Measurements from ENCODE around the gene ZC3H8.
"Not testable (repeated sequence)": the region's sequence is repeated elsewhere in the genome, so short reads cannot be mapped to it uniquely, and the experiment has no call there.

Gene ZC3H8

GRCh38 chr2:112254466-112255240 is at the start of gene ZC3H8:
ZC3H8 (minus strand) TSS chr2:112255042; CDS start chr2:112254981, 61 bp downstream.
- peak; percentile 42 to 95 (median 86) for DNase-seq

DNA sequence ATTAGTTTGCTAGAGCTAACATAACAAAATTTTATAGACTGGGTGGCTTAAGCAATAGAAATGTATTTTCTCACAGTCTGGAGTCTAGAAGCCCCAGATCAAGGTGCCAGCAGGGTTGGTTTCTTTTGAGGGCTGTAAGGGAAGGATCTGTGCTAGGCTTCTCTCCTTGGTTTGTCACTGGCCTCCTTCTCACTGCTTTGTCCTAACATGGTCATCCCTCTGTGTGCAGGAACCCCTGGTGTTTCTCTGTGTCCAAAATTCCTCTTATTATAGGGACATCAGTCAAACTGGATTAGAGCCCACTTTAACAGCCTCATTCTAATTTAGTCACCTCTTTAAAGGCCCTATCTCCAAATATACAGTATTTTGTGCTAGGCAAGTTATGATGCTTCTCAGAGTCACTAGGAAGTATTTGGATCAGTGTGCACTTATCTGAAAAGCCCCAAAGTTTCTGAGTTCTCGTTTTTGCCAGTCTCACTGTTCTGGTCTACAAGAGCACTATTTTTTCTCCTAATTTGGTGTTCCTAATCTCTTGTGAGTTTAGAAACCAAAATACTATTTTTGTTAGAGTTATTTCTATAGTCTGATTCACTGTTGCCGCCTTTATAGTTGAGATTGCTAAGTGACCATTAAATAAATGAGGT is 49.6 kb upstream of the ZC3H8 start:
- DNase-seq = no peak

DNA sequence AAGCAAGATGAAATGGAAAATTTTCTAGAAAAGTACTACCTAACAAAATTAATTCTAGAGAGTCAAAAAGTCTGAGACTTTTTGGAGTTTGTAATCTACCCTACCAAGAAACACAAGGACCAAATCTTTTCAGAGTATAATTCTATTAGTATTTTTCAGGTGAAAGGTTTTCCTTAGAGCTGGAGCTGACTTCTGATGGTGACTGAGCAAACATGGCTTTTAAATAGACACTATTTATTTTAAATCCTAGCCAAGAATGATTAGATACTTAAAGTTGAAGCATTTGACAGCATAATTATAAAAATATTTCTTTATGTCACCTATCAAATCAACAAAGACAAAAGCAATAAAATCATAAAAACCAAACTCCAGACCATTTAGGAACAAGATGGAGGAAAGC is 47.1 kb upstream of the ZC3H8 start:
- no peak for DNase-seq

DNA sequence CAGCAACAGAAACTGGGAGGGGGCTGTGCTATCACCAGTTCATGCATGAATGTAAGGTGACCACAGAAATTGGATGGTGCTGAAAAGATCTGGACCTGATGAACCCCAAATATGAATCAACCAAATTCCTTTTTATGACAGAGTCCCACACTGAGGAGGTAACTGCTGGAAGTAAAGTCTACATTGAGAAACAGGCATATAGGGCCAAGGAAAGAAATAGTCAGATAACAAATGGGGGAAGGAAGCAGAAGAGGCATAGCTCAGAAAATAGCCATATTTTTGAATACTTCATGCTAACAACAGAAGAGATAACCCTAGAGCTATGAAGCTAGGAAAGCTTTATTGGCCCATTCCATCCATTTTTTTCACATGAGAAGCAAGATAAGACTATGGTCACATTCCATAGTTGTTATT is 46.3 kb upstream of the ZC3H8 start:
- DNase-seq = no peak

- DNase-seq = no peak
These were observed 41.6 kb upstream of the ZC3H8 start for GRCh38 chr2:112296407-112296806.

DNA sequence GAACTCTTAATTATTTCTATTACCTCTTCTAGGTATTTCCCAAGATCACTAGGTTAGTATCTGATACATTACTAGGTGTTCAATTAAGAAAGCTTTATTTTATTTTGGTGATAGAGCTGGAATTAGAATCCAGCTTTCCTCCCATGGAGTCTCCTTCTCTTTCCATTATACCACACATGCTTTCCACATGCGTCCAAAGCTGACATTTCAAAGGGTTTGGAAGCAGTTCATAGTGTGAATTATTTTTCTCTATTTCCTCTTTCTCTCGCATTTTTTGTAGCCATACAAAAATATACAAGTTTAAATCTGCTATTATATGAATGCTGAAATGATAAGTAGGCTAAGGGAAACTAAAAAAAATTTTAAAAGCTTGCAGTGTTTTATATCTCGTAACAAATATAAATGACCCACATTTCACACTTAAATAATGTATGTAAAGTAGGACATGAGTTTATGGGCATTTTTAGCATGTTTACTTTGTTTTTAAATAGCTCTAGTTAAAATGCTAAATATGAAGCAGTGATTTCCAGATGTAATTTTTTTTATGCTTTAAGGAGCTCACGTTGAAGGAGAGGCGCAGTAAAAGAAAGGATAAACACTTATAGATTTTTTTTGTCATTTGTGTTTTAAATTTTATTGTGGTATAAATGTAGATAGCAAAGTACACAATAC is 40.7 kb upstream of the ZC3H8 start:
- peak in 1 of 14 donors; percentile 5 for DNase-seq

GRCh38 chr2:112293636-112294401 is 39.0 kb upstream of the ZC3H8 start:
- peak in 1 of 14 donors; percentile 7 for DNase-seq

DNA sequence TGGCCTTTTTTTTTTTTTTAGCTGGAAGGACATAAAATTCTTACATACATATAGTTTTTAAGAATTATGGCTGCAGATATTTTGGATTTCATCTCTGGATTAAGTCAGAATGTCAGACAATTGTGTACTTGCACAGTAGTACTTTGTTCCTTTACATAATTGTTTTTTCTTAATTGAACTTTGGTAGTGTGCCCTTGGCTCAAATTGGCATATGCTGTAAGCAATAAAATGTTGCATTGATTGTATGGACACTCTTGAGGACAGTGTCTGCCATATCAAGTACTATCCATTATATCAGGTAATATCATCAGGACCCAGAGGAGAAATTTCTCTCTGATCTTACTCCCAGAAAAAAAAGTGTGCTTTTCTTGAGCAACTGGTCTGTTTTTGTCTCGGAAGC is 35.8 kb upstream of the ZC3H8 start:
- DNase-seq = no peak

DNA sequence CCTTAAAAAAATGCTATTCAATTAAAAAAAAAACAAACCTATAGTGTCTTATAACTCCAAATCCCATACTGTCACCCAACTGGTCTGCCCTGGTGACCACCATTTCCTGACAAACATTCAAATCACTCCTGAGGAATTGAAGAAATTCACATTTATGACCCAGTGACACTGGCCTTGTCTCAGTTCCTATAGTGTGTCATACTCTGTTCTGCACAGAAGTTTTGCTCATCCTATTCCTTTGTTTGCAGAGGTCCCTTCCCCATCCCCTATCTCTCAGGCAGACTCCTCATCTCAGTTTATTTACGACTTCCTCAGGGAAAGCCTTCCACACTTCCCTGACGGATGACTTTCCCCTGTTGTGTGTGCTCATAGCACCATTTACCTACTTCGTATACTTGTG is 35.2 kb upstream of the ZC3H8 start:
- DNase-seq = no peak

DNA sequence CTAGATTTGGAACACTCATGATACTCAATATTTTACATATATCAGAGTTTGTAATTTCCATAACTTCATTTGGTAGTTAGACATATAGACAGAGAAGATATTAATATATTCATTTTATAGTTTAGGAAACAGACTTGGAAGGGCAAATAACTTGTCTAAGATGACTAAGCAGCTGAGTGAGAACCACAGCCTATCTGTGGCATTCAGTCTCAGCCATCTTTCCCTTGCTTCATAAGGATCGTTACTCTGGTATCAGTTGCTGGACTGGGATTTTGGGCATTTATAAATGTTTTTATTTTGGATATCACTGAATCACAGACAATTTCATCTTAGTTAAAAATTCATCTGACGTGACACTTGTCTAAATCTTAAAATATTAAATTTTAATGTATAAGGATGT is 28.7 kb upstream of the ZC3H8 start:
- not testable (repeated sequence) for DNase-seq

DNA sequence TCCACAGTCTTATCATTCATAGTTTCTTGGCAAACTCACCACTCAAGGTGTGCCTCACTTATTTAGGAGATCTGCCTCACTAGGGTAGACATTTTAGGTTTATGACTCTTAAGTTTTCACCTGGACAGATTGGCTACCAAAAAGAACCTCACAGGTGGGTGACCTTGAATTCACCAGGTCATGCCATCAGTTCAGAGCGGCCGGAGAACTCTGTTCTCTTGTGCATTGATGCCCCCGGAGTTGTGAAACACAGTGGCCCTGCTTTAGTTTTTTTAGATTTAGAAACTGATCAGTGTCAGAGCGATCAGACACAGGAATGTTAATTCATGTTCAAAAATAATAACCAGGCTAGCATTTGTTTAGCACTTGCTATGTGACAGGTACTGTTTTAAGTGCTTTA is 27.2 kb upstream of the ZC3H8 start:
- not testable (repeated sequence) for DNase-seq

GRCh38 chr2:112277596-112278220 is 22.9 kb upstream of the ZC3H8 start:
- DNase-seq = no peak

GRCh38 chr2:112276954-112277353 is 22.1 kb upstream of the ZC3H8 start:
- DNase-seq = no peak

GRCh38 chr2:112275887-112276773 is 21.3 kb upstream of the ZC3H8 start:
- peak; percentile 16 to 85 (median 78) for DNase-seq

- peak; percentile 86 to 99 (median 98) for DNase-seq
These were observed 20.6 kb upstream of the ZC3H8 start, which contains the start of gene ZC3H6 for GRCh38 chr2:112275311-112275886. ZC3H6 (plus strand) TSS chr2:112275597; CDS start chr2:112275995, 398 bp downstream.

- no peak for DNase-seq
These were observed 18.5 kb upstream of the ZC3H8 start for GRCh38 chr2:112273349-112273748.

DNA sequence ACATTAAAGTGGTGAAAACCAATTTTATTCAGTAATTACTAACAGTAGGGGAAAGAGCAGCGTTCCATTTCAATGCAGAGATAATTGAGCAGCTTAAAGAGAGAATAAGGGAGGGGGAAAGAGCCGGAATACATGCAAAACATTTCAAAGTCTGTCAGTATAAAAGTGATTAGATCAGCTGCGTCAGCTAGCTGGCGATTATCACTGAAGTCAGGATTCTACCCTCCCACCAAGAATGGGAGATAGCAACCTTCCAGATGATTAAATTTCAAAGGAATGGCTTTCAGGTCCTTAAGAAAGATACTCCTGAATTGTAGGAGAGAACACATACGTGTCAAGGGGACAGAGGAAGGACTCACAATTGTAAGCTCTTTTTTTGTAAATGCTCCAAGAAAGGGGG is 17.8 kb upstream of the ZC3H8 start:
- DNase-seq = no peak

GRCh38 chr2:112268547-112268946 is 13.7 kb upstream of the ZC3H8 start:
- DNase-seq = no peak

GRCh38 chr2:112262876-112263275 is 8.0 kb upstream of the ZC3H8 start:
- DNase-seq = no peak

DNA sequence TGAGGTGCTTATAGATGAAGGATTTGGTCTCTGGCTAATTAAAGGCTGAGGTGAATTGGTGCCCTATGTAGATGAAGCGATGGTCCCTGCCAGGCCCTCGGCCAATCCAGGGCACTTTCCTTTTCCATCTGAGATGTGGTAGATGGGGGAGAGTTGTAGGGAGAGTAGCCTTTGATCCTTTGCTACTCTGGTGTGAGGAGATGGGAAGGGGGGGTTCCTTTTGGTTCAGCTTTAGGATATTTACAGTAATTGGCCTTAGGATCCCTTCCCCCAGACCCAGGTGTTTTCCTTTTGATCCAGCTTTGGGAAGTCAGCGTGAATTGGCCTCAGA is 5.4 kb upstream of the ZC3H8 start:
- no peak for DNase-seq

Measured in C1 segment of cervical spinal cord (tissue), 14 donors.